ENCODE results near the gene R3HDM2. TPM values are rescaled to one million over a fixed set of nuclear protein-coding genes. Genes with fewer than 3 reads are reported as not detected.
"Not testable (repeated sequence)": the region's sequence is repeated elsewhere in the genome, so short reads cannot be mapped to it uniquely, and the experiment has no call there.

R3HDM2 gene
- total RNA-seq, 4 donors from 2014 or later: 30.7 to 40.8 (median 35.5) TPM

GRCh38 chr12:57367121-57367520 lies 63.7 kb downstream of the R3HDM2 start:
- intact Hi-C loops (cut with DNase I): no loop called here
- Histone ChIP-seq H3K27me3 (no peaks in the 10 kb centered on the region), H3K4me1 (no peaks in the 10 kb centered on the region), H3K27ac (no peak overlapping the region), H3K4me3 (replicated peaks in 1 of 3) (no peak overlapping the region), H3K36me3 (no peaks in the 10 kb centered on the region), H3K9me3 (no peaks in the 10 kb centered on the region)
- DNase-seq: no peak
- TF ChIP-seq CTCF (IDR thresholded peaks at IDR 0.05) (no peak), POLR2A (IDR thresholded peaks at IDR 0.05) (no peak)

- intact Hi-C loops (cut with DNase I): no loop called here
- H3K9me3 ChIP-seq: no peaks in the 10 kb centered on the region
- 98 to 99% methylated on average over 3 of the region's 3 CpGs for WGBS, 2 donors
These were observed 64.5 kb downstream of the R3HDM2 start for GRCh38 chr12:57366315-57366714.

GRCh38 chr12:57364156-57364555 lies 66.7 kb downstream of the R3HDM2 start:
- intact Hi-C loops (cut with DNase I); H3K27me3 ChIP-seq; H3K36me3 ChIP-seq; DNase-seq; H3K4me1 ChIP-seq; H3K4me3 ChIP-seq (replicated peaks in 1 of 3); H3K27ac ChIP-seq; H3K9me3 ChIP-seq: not testable (repeated sequence)
- WGBS, 2 donors: 91 to 99% methylated on average over 5 of the region's 5 CpGs

More at GRCh38 chr12:57366315-57366714, 64.5 kb downstream of the R3HDM2 start:
- no peak for DNase-seq
- Histone ChIP-seq H3K27ac (no peak overlapping the region), H3K27me3 (no peaks in the 10 kb centered on the region), H3K4me3 (replicated peaks in 1 of 3) (no peak overlapping the region), H3K36me3 (no peaks in the 10 kb centered on the region), H3K4me1 (no peaks in the 10 kb centered on the region)
- TF ChIP-seq CTCF (IDR thresholded peaks at IDR 0.05) (no peak), POLR2A (IDR thresholded peaks at IDR 0.05) (no peak)

GRCh38 chr12:57360468-57360867 lies 70.4 kb downstream of the R3HDM2 start:
- TF ChIP-seq POLR2A (IDR thresholded peaks at IDR 0.05) (no peak), CTCF (IDR thresholded peaks at IDR 0.05) (no peak)
- 95 to 96% methylated on average over 8 of the region's 8 CpGs for WGBS, 2 donors

GRCh38 chr12:57358646-57359045 lies 72.2 kb downstream of the R3HDM2 start:
- Histone ChIP-seq H3K27ac (no peak overlapping the region), H3K9me3 (no peaks in the 10 kb centered on the region), H3K36me3 (no peaks in the 10 kb centered on the region), H3K4me3 (replicated peaks in 1 of 3) (no peak overlapping the region), H3K27me3 (no peaks in the 10 kb centered on the region), H3K4me1 (no peaks in the 10 kb centered on the region)
- 97 to 98% methylated on average over 4 of the region's 4 CpGs for WGBS, 2 donors
- DNase-seq: no peak
- intact Hi-C loops (cut with DNase I): no loop called here
- no peak for TF ChIP-seq CTCF (IDR thresholded peaks at IDR 0.05)
- TF ChIP-seq POLR2A (IDR thresholded peaks at IDR 0.05): no peak

More at GRCh38 chr12:57360468-57360867, 70.4 kb downstream of the R3HDM2 start:
- H3K9me3 ChIP-seq: no peaks in the 10 kb centered on the region
- H3K4me1 ChIP-seq: no peaks in the 10 kb centered on the region
- intact Hi-C loops (cut with DNase I): no loop called here
- H3K27me3 ChIP-seq: no peaks in the 10 kb centered on the region
- H3K36me3 ChIP-seq: no peaks in the 10 kb centered on the region
- H3K27ac ChIP-seq: no peak overlapping the region
- H3K4me3 ChIP-seq (replicated peaks in 1 of 3): no peak overlapping the region
- DNase-seq: no peak

- TF ChIP-seq CTCF (IDR thresholded peaks at IDR 0.05) (no peak), POLR2A (IDR thresholded peaks at IDR 0.05) (no peak)
- intact Hi-C loops (cut with DNase I): no loop called here
- H3K36me3 ChIP-seq: no peaks in the 10 kb centered on the region
These were observed 75.1 kb downstream of the R3HDM2 start for GRCh38 chr12:57355734-57356133.

More at GRCh38 chr12:57355734-57356133, 75.1 kb downstream of the R3HDM2 start:
- Histone ChIP-seq H3K27me3 (no peaks in the 10 kb centered on the region), H3K4me1 (no peaks in the 10 kb centered on the region), H3K9me3 (no peaks in the 10 kb centered on the region), H3K27ac (no peak overlapping the region), H3K4me3 (replicated peaks in 1 of 3) (no peak overlapping the region)
- DNase-seq: no peak
